Fibroblast of skin of left biceps (primary cell): Measurements from ENCODE around the gene PATJ.
"Not testable (repeated sequence)": the region's sequence is repeated elsewhere in the genome, so short reads cannot be mapped to it uniquely, and the experiment has no call there.

Experiments
- DNase-seq, 2 experiments: peaks; one replicate each; pipeline ENCODE4 v3.0.0-alpha.2; 2013; ENCODE audit warnings: low read depth in 2 of 2

Gene PATJ

DNA sequence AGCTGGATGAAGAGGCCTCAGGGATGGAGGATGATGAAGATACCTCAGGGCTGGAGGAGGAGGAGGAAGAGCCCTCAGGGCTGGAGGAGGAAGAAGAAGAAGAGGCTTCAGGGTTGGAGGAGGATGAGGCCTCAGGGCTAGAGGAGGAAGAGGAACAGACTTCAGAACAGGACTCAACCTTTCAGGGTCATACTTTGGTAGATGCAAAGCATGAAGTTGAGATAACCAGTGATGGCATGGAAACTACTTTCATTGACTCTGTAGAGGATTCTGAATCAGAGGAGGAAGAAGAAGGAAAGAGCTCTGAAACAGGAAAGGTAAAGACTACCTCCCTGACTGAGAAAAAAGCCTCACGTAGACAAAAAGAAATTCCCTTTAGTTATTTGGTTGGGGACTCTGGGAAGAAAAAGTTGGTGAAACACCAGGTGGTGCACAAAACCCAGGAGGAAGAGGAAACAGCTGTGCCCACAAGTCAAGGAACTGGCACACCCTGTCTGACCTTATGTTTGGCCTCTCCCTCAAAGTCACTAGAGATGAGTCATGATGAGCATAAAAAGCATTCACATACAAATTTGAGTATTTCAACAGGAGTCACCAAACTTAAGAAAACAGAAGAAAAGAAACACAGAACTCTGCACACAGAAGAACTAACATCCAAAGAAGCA lies 467.8 kb downstream of the PATJ start:
- DNase-seq: no peak

DNA sequence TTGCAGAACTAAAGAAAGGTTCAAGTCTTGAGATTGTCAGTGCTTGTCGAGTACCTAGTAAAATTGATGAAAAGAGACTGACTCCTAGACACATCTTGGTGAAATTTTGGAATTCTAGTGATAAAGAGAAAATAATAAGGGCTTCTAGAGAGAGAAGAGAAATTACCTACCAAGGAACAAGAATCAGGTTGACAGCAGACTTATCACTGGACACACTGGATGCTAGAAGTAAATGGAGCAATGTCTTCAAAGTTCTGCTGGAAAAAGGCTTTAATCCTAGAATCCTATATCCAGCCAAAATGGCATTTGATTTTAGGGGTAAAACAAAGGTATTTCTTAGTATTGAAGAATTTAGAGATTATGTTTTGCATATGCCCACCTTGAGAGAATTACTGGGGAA lies 468.7 kb downstream of the PATJ start:
- no peak for DNase-seq

- DNase-seq: no peak
Observed at GRCh38 chr1:62212411-62212810, 470.1 kb downstream of the PATJ start.

GRCh38 chr1:62213075-62213914 lies 471.0 kb downstream of the PATJ start:
- DNase-seq: no peak

- DNase-seq: no peak
Observed at GRCh38 chr1:62218604-62219003, 476.3 kb downstream of the PATJ start.

GRCh38 chr1:62220456-62220855 lies 478.2 kb downstream of the PATJ start:
- not testable (repeated sequence) for DNase-seq

DNA sequence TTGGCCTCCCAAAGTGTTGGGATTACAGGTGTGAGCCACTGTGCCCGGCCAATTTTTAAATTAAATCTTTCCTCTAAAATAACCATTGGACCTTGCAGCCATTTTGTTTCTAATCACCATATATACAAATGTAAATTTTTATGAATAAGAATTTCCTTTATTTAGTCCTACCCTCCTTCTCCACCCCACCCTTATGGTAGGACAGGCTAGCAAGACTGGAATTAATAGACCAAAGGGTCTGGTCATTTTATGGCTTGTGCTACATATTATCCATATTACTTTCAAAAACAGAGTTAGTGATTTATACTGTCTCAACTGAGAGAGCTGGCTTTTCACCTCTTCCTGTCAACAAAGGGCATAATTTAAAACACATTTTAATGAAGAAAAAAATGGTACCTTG lies 478.9 kb downstream of the PATJ start:
- DNase-seq: no peak

GRCh38 chr1:62222321-62222720 lies 480.0 kb downstream of the PATJ start:
- DNase-seq: no peak

GRCh38 chr1:62224182-62224581 lies 481.9 kb downstream of the PATJ start:
- DNase-seq: no peak

DNA sequence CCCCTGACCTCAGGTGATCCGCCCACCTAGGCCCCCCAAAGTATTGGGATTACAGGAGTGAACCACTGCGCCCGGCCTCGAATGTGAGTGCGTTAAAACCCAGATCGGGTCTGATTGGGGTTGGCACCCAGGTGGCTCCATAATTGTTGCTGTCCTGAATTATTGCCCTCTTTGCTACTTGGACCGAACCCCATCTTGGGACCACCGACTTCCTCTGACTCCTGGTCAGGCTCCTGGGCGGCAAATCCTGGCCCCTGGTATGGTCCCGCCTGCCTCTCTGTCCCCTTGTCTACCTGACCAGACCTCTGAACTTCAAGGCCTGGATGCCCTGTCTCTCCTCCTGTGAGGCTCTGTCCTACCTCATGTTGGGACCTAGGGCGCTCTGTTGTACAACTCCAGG lies 485.2 kb downstream of the PATJ start:
- DNase-seq: no peak
